SK-N-SH (cell line): ENCODE measurements around the gene AP3B2. TPM values are rescaled to one million over a fixed set of nuclear protein-coding genes. Genes with fewer than 3 reads are reported as not detected.

Experiments
- CTCF ChIA-PET: fragments of 300-600, 350-600 bp; formaldehyde crosslinking; extraction: SDS; loops from one replicate; lab custom pipeline; 2021; lab: Yijun Ruan, JAX
- POLR2A ChIA-PET: fragments of 350-600 bp; sonication (Branson Sonifier 250); formaldehyde crosslinking; extraction: SDS; loops from one replicate; lab custom pipeline; 2020; ENCODE audit warnings: antibody characterized with exemption, inconsistent platforms; lab: Yijun Ruan, JAX
- DNase-seq: peaks from one replicate; pipeline ENCODE4 v3.0.0; 2012
- H2AFZ ChIP-seq: fragments of 200-600 bp; sonication (generic); 2 replicates; pipeline ENCODE4 v1.8.1; 2016; ENCODE audit warnings: antibody characterized with exemption, mild to moderate bottlenecking, low read depth
- H3F3A ChIP-seq: fragments of 200-600 bp; sonication (generic); replicated peaks from 2 replicates; pipeline ENCODE3; 2016; ENCODE audit warnings: antibody characterized with exemption, mild to moderate bottlenecking; ENCODE audit not compliant: insufficient read depth
- H3K27ac ChIP-seq, 2 experiments: fragments of 200-500 bp in 1 of 2; fragments of 200-600 bp in 1 of 2; sonication (Bioruptor generic) in 1 of 2; sonication (generic), shearing (Covaris generic) in 1 of 2; 2 replicates each; pipeline versions ENCODE4 v1.5.1 to v1.6.1; 2014 to 2016; ENCODE audit warnings: low read depth in 2 of 2, inconsistent platforms in 1 of 2, low read length in 1 of 2, mild to moderate bottlenecking in 1 of 2, mixed read lengths in 1 of 2
- H3K27me3 ChIP-seq: fragments of 200-600 bp; sonication (generic), shearing (Covaris generic); 2 replicates; pipeline ENCODE4 v1.6.1; 2016; ENCODE audit warnings: mixed run types; ENCODE audit not compliant: insufficient read depth
- H3K36me3 ChIP-seq, 2 experiments: fragments of 200-500 bp in 1 of 2; fragments of 200-600 bp in 1 of 2; sonication (Bioruptor generic) in 1 of 2; sonication (generic) in 1 of 2; replicated peaks in 1 of 2; 2 replicates each; pipeline versions ENCODE3 to v1.5.1; 2014 to 2016; ENCODE audit warnings: low read length in 1 of 2, mild to moderate bottlenecking in 1 of 2; ENCODE audit not compliant: insufficient read depth in 2 of 2, control insufficient read depth in 1 of 2
- H3K4me1 ChIP-seq, 2 experiments: fragments of 200-500 bp in 1 of 2; fragments of 200-600 bp in 1 of 2; sonication (Bioruptor generic) in 1 of 2; sonication (generic), shearing (Covaris generic) in 1 of 2; 2 replicates each; pipeline versions ENCODE4 v1.5.1 to v1.6.1; 2014 to 2016; ENCODE audit warnings: low read depth in 1 of 2, low read length in 1 of 2, mixed run types in 1 of 2; ENCODE audit not compliant: insufficient read depth in 2 of 2, control insufficient read depth in 1 of 2
- H3K4me2 ChIP-seq: fragments of 200-600 bp; sonication (generic), shearing (Covaris generic); 2 replicates; pipeline ENCODE4 v1.6.1; 2017; ENCODE audit warnings: mixed run types
- H3K4me3 ChIP-seq, 2 experiments: fragments of 200-500 bp in 1 of 2; fragments of 200-600 bp in 1 of 2; sonication (Bioruptor generic) in 1 of 2; sonication (generic), shearing (Covaris generic) in 1 of 2; 2 replicates each; pipeline versions ENCODE4 v1.5.1 to v1.8.1; 2014 to 2016; ENCODE audit warnings: low read depth in 2 of 2, inconsistent platforms in 1 of 2, low read length in 1 of 2, mild to moderate bottlenecking in 1 of 2, mixed read lengths in 1 of 2, moderate library complexity in 1 of 2
- H3K79me2 ChIP-seq: fragments of 200-600 bp; sonication (generic); 2 replicates; pipeline ENCODE4 v1.8.1; 2017; ENCODE audit warnings: mild to moderate bottlenecking; ENCODE audit not compliant: insufficient read depth
- H3K9ac ChIP-seq: fragments of 200-600 bp; sonication (generic); 2 replicates; pipeline ENCODE4 v1.6.1; 2017; ENCODE audit warnings: mixed run types
- H3K9me2 ChIP-seq: fragments of 200-600 bp; sonication (generic); 2 replicates; pipeline ENCODE4 v1.6.1; 2017; ENCODE audit warnings: mixed run types
- H3K9me3 ChIP-seq: fragments of 200-600 bp; sonication (generic); 2 replicates; pipeline ENCODE4 v1.6.1; 2017; ENCODE audit warnings: mixed run types, mild to moderate bottlenecking, moderate library complexity
- H4K20me1 ChIP-seq: fragments of 200-600 bp; sonication (generic); 2 replicates; pipeline ENCODE4 v1.6.1; 2017; ENCODE audit warnings: mild to moderate bottlenecking, mixed run types; ENCODE audit not compliant: insufficient read depth
- CTCF ChIP-seq: fragments of 200-600 bp; sonication (generic); IDR thresholded peaks from 2 replicates; pipeline ENCODE4 v1.6.1; 2017; ENCODE audit warnings: antibody characterized with exemption, mild to moderate bottlenecking, moderate library complexity
- FOXJ3 ChIP-seq: sonication (generic); formaldehyde crosslinking; IDR thresholded peaks from 2 replicates; pipeline ENCODE4 v1.5.1; 2020; ENCODE audit warnings: mild to moderate bottlenecking, missing genetic modification reagents
- FOXM1 ChIP-seq: IDR thresholded peaks from 2 replicates; pipeline ENCODE4 v1.4.0; 2012; ENCODE audit warnings: low read depth, mild to moderate bottlenecking
- GABPA ChIP-seq: IDR thresholded peaks from 2 replicates; pipeline ENCODE4 v1.4.0; 2012; ENCODE audit warnings: low read depth, mild to moderate bottlenecking
- POLR2AphosphoS5 ChIP-seq: IDR thresholded peaks from 2 replicates; pipeline ENCODE4 v1.6.1; 2012; ENCODE audit warnings: low read depth, low read length
- RAD21 ChIP-seq: IDR thresholded peaks from 2 replicates; pipeline ENCODE4 v1.6.1; 2012; ENCODE audit warnings: mild to moderate bottlenecking, low read length
- REST ChIP-seq: IDR thresholded peaks from 2 replicates; pipeline ENCODE4 v1.6.1; 2012; ENCODE audit warnings: mild to moderate bottlenecking, low read depth, low read length, moderate library complexity
- SMC3 ChIP-seq: IDR thresholded peaks from 2 replicates; pipeline ENCODE4 v1.6.1; 2012; ENCODE audit warnings: low read depth, low read length, improper control_type of control experiment
- TAF1 ChIP-seq: IDR thresholded peaks from 2 replicates; pipeline ENCODE4 v1.6.1; 2012; ENCODE audit warnings: low read depth, mild to moderate bottlenecking, low read length, moderate library complexity, borderline replicate concordance
- TCF12 ChIP-seq: IDR thresholded peaks from 2 replicates; pipeline ENCODE4 v1.4.0; 2012
- USF2 ChIP-seq: fragments of 150-350 bp; IDR thresholded peaks from 2 replicates; pipeline ENCODE4 v1.6.1; 2017; ENCODE audit warnings: antibody characterized with exemption, low read length, low read depth, borderline replicate concordance
- WGBS: methylation state at CpG from one replicate; pipeline ENCODE4 v1.1.6; 2017; ENCODE audit warnings: low lambda C conversion rate; 5-methylcytosine and 5-hydroxymethylcytosine counted together
- polyA plus RNA-seq, 3 experiments: library from polyadenylated mRNA; depleted of rRNA; stranded (reverse); fragments of >200 nt; gene quantifications; 2 replicates each; pipeline ENCODE4 v1.2.3, GENCODE V29; 2012

Gene AP3B2
- polyA plus RNA-seq, 1 of the 3 experiments (the other 2 are of a cell fraction) = 0.77 TPM

GRCh38 chr15:82621970-82622369, 87.7 kb downstream of the AP3B2 start:
- Histone ChIP-seq H4K20me1 (no peaks in the 10 kb centered on the region), H3K4me3 (no peak overlapping the region), H3F3A (no peaks in the 10 kb centered on the region), H3K4me1 (no peaks in the 10 kb centered on the region), H3K36me3 (no peaks in the 10 kb centered on the region), H3K27me3 (no peaks in the 10 kb centered on the region), H3K27ac (no peak overlapping the region), H3K9me2 (no peaks in the 10 kb centered on the region), H3K9me3 (no peaks in the 10 kb centered on the region), H2AFZ (no peak overlapping the region), H3K4me2 (no peak overlapping the region), H3K9ac (no peak overlapping the region), H3K79me2 (no peaks in the 10 kb centered on the region)
- CTCF ChIA-PET = interaction anchor here (1.4 kb wide), 1 partner anchor 10 kb away, joined by 4 read pairs; no protein-coding TSS in a partner anchor
- TF ChIP-seq TCF12 = no peak
- TF ChIP-seq TAF1 = no peak
- TF ChIP-seq GABPA = no peak
- 0 out of 2 replicates have a peak, but pooled peaks have one; percentile 24 for TF ChIP-seq CTCF
- WGBS = 11% methylated on average over 1 of the region's 1 CpG
- POLR2A ChIA-PET = no interaction called here
- peak; percentile 25 for DNase-seq

- Histone ChIP-seq H3K4me3 (no peak overlapping the region), H3K36me3 (no peaks in the 10 kb centered on the region), H3K4me2 (no peak overlapping the region), H4K20me1 (no peaks in the 10 kb centered on the region), H3K27me3 (no peaks in the 10 kb centered on the region), H3K27ac (no peak overlapping the region), H3K9ac (no peak overlapping the region), H3K9me2 (no peaks in the 10 kb centered on the region), H3K4me1 (no peaks in the 10 kb centered on the region), H3K79me2 (no peaks in the 10 kb centered on the region), H3F3A (no peaks in the 10 kb centered on the region), H2AFZ (no peak overlapping the region), H3K9me3 (no peaks in the 10 kb centered on the region)
- WGBS = 63% methylated on average over 8 of the region's 12 CpGs
- CTCF ChIA-PET = no interaction called here
- TF ChIP-seq FOXJ3 = no peak
- no peak for TF ChIP-seq FOXM1
- no peak for TF ChIP-seq TAF1
- TF ChIP-seq POLR2AphosphoS5 = no peak
- TF ChIP-seq RAD21 = no peak
- TF ChIP-seq SMC3 = no peak
- no peak for TF ChIP-seq USF2
- no peak for TF ChIP-seq REST
- POLR2A ChIA-PET = no interaction called here
- no peak for DNase-seq
These were observed 95.9 kb downstream of the AP3B2 start for GRCh38 chr15:82613747-82614146.
